Liver (tissue), 9 donors: ENCODE results near the gene UNC13C. TPM values are rescaled to one million over a fixed set of nuclear protein-coding genes. Genes with fewer than 3 reads are reported as not detected.

Experiments
- DNase-seq: peaks from one replicate; pipeline ENCODE4 v3.0.0-alpha.2; 2017; ENCODE audit warnings: low spot score
- H3K27ac ChIP-seq, 2 donors: one replicate each; pipeline ENCODE4 v1.7.0; 2013; ENCODE audit warnings: inconsistent platforms in 2 of 2, low read length in 2 of 2, control low read depth in 1 of 2, low read depth in 1 of 2, mild to moderate bottlenecking in 1 of 2
- H3K27me3 ChIP-seq, 4 donors: one replicate each; pipeline versions ENCODE4 v1.6.1 to v1.7.0; 2013; ENCODE audit warnings: low read length in 3 of 4, inconsistent platforms in 1 of 4, mild to moderate bottlenecking in 1 of 4, moderate library complexity in 1 of 4; ENCODE audit not compliant: control insufficient read depth in 4 of 4, insufficient read depth in 4 of 4
- H3K36me3 ChIP-seq, 4 donors: one replicate each; pipeline versions ENCODE4 v1.6.1 to v1.7.0; 2013; ENCODE audit warnings: low read length in 3 of 4, mild to moderate bottlenecking in 3 of 4, low read depth in 1 of 4, moderate library complexity in 1 of 4; ENCODE audit not compliant: control insufficient read depth in 4 of 4, insufficient read depth in 3 of 4
- H3K4me1 ChIP-seq, 4 donors: one replicate each; pipeline versions ENCODE4 v1.6.1 to v1.7.0; 2013; ENCODE audit warnings: low read length in 3 of 4, mild to moderate bottlenecking in 3 of 4, moderate library complexity in 1 of 4; ENCODE audit not compliant: control insufficient read depth in 4 of 4, insufficient read depth in 4 of 4
- H3K4me3 ChIP-seq, 3 donors: one replicate each; pipeline versions ENCODE4 v1.6.1 to v1.7.0; 2013; ENCODE audit warnings: low read length in 3 of 3, control low read depth in 1 of 3, low read depth in 1 of 3, mild to moderate bottlenecking in 1 of 3
- H3K9ac ChIP-seq, 2 donors: one replicate each; pipeline ENCODE4 v1.7.0; 2013; ENCODE audit warnings: low read length in 2 of 2, mild to moderate bottlenecking in 2 of 2, moderate library complexity in 2 of 2, control low read depth in 1 of 2, low read depth in 1 of 2
- H3K9me3 ChIP-seq, 4 donors: one replicate each; pipeline versions ENCODE4 v1.6.1 to v1.7.0; 2013; ENCODE audit warnings: low read length in 3 of 4; ENCODE audit not compliant: control insufficient read depth in 4 of 4
- ATF3 ChIP-seq: IDR thresholded peaks from 2 replicates; pipeline ENCODE4 v1.6.1; 2016; ENCODE audit warnings: antibody characterized with exemption
- CTCF ChIP-seq: fragments of 150-350 bp; IDR thresholded peaks from 2 replicates; pipeline ENCODE4 v1.5.1; 2017; ENCODE audit warnings: improper control_type of control experiment, low read depth, low read length; ENCODE audit not compliant: missing input control
- EGR1 ChIP-seq, 2 donors: IDR thresholded peaks; 2 replicates each; pipeline ENCODE4 v1.6.1; 2016 to 2018; ENCODE audit warnings: antibody characterized with exemption in 2 of 2, low read depth in 2 of 2
- FOXA1 ChIP-seq: IDR thresholded peaks from 2 replicates; pipeline ENCODE4 v1.6.1; 2016; ENCODE audit warnings: antibody characterized with exemption
- FOXA2 ChIP-seq: IDR thresholded peaks from 2 replicates; pipeline ENCODE4 v1.6.1; 2016; ENCODE audit warnings: antibody characterized with exemption
- GABPA ChIP-seq, 2 donors: IDR thresholded peaks in 1 of 2; conservative IDR thresholded peaks in 1 of 2; 2 replicates each; pipeline ENCODE4 v1.6.1; 2016; ENCODE audit warnings: antibody characterized with exemption in 2 of 2, mild to moderate bottlenecking in 1 of 2, moderate library complexity in 1 of 2
- HNF4A ChIP-seq, 2 donors: conservative IDR thresholded peaks; 2 replicates each; pipeline ENCODE4 v1.6.1; 2016; ENCODE audit warnings: antibody characterized with exemption in 2 of 2, mild to moderate bottlenecking in 2 of 2
- HNF4G ChIP-seq: IDR thresholded peaks from 2 replicates; pipeline ENCODE4 v1.6.1; 2016; ENCODE audit warnings: antibody characterized with exemption
- JUND ChIP-seq, 2 donors: IDR thresholded peaks; 2 replicates each; pipeline ENCODE4 v1.6.1; 2016; ENCODE audit warnings: antibody characterized with exemption in 2 of 2
- MAX ChIP-seq: IDR thresholded peaks from 2 replicates; pipeline ENCODE4 v1.6.1; 2016; ENCODE audit warnings: antibody characterized with exemption
- NR2F2 ChIP-seq: IDR thresholded peaks from 2 replicates; pipeline ENCODE4 v1.6.1; 2016; ENCODE audit warnings: antibody characterized with exemption
- RAD21 ChIP-seq, 2 donors: IDR thresholded peaks; 2 replicates each; pipeline ENCODE4 v1.6.1; 2016; ENCODE audit warnings: antibody characterized with exemption in 2 of 2, mild to moderate bottlenecking in 2 of 2
- REST ChIP-seq: IDR thresholded peaks from 2 replicates; pipeline ENCODE4 v1.6.1; 2016; ENCODE audit warnings: antibody characterized with exemption, mild to moderate bottlenecking
- RXRA ChIP-seq, 2 donors: IDR thresholded peaks; 2 replicates each; pipeline ENCODE4 v1.6.1; 2017 to 2018; ENCODE audit warnings: antibody characterized with exemption in 2 of 2, mild to moderate bottlenecking in 1 of 2
- SP1 ChIP-seq: IDR thresholded peaks from 2 replicates; pipeline ENCODE4 v1.6.1; 2018; ENCODE audit warnings: antibody characterized with exemption, mild to moderate bottlenecking
- TAF1 ChIP-seq: conservative IDR thresholded peaks from 2 replicates; pipeline ENCODE4 v1.6.1; 2016; ENCODE audit warnings: antibody characterized with exemption, mild to moderate bottlenecking
- YY1 ChIP-seq: IDR thresholded peaks from 2 replicates; pipeline ENCODE4 v1.6.1; 2016; ENCODE audit warnings: antibody characterized with exemption, mild to moderate bottlenecking
- ZBTB33 ChIP-seq: IDR thresholded peaks from 2 replicates; pipeline ENCODE4 v1.6.1; 2016; ENCODE audit warnings: antibody characterized with exemption
- WGBS: extraction: QIAGEN DNeasy Blood & Tissue Kit; methylation state at CpG from one replicate; pipeline ENCODE4 v1.1.7; 2013; 5-methylcytosine and 5-hydroxymethylcytosine counted together
- polyA plus RNA-seq, 2 donors: library from polyadenylated mRNA; stranded (reverse) in 1 of 2; unstranded in 1 of 2; fragments of 200-250 nt in 1 of 2; fragments of >200 nt in 1 of 2; fragmentation: Nextera tagmentation in 1 of 2; extraction: Ambion mirVana in 1 of 2; gene quantifications; one replicate each; pipeline versions ENCODE4 v1.2.1 to v1.2.3, GENCODE V29; 2013 to 2015
- total RNA-seq, 2 donors: library from RNA; depleted of rRNA; stranded (reverse); fragments of >200 nt; gene quantifications; one replicate each; pipeline ENCODE4 v1.2.3, GENCODE V29; 2014
- donor health status: healthy.
- donor health status: healthy.
- donor health status: healthy.
- donor health status: healthy.
- donor health status: healthy.

Gene UNC13C
- total and polyA plus RNA-seq, 4 donors, result 0.19 TPM; not detected in 3

- no peak overlapping the region for H3K27ac ChIP-seq
- H3K9ac ChIP-seq, result no peak overlapping the region
- no peaks in the 10 kb centered on the region for H3K36me3 ChIP-seq
- no peaks in the 10 kb centered on the region for H3K9me3 ChIP-seq
- H3K4me3 ChIP-seq, result no peak overlapping the region
- WGBS, result 88% methylated on average over 1 of the region's 1 CpG
- H3K27me3 ChIP-seq, result peaks cover 0 to 3% (median 1%) of the 10 kb centered on the region in 4 donors
- no peak for DNase-seq
- no peaks in the 10 kb centered on the region for H3K4me1 ChIP-seq
- TF ChIP-seq TAF1, result no peak
- no peak for TF ChIP-seq ZBTB33
These were observed 116.4 kb downstream of the UNC13C start for GRCh38 chr15:54094661-54095060.

GRCh38 chr15:54097019-54097418 lies 118.8 kb downstream of the UNC13C start:
- H3K9ac ChIP-seq, result no peak overlapping the region
- H3K9me3 ChIP-seq, result no peaks in the 10 kb centered on the region
- no peak for DNase-seq
- no peak for TF ChIP-seq TAF1
- no peak for TF ChIP-seq HNF4A (conservative IDR thresholded peaks at IDR 0.05)
- no peak for TF ChIP-seq RAD21 (IDR thresholded peaks at IDR 0.05)
- TF ChIP-seq NR2F2, result no peak
- TF ChIP-seq MAX, result no peak
- no peak for TF ChIP-seq FOXA1
- no peak for TF ChIP-seq FOXA2
- TF ChIP-seq GABPA (IDR thresholded peaks at IDR 0.05 in 1 of 2, conservative IDR thresholded peaks at IDR 0.05 in 1 of 2), result no peak
- no peak for TF ChIP-seq REST
- no peak for TF ChIP-seq SP1
- TF ChIP-seq YY1, result no peak
- no peak for TF ChIP-seq HNF4G
- no peak for TF ChIP-seq RXRA (IDR thresholded peaks at IDR 0.05)
- no peak for TF ChIP-seq CTCF
- no peak for TF ChIP-seq ATF3
- no peak for TF ChIP-seq JUND (IDR thresholded peaks at IDR 0.05)
- TF ChIP-seq EGR1 (IDR thresholded peaks at IDR 0.05; ENCODE audit: low read depth in 2 of 2), result no peak
- TF ChIP-seq ZBTB33, result no peak
- no peaks in the 10 kb centered on the region for H3K4me1 ChIP-seq
- H3K36me3 ChIP-seq, result no peaks in the 10 kb centered on the region
- H3K27ac ChIP-seq, result no peak overlapping the region
- peaks cover 0 to 3% (median 0%) of the 10 kb centered on the region in 4 donors for H3K27me3 ChIP-seq
- no peak overlapping the region for H3K4me3 ChIP-seq
